ENCODE results near the gene GPHN. TPM values are rescaled to one million over a fixed set of nuclear protein-coding genes. Genes with fewer than 3 reads are reported as not detected.
"Not testable (repeated sequence)": the region's sequence is repeated elsewhere in the genome, so short reads cannot be mapped to it uniquely, and the experiment has no call there.

Gene GPHN
- total and polyA plus RNA-seq, 2 of the 4 experiments (the other 2 are of a cell fraction), result 8.0 to 8.1 TPM

GRCh38 chr14:66833816-66834215 lies 325.9 kb downstream of the GPHN start:
- dilution Hi-C loops (cut with HindIII; ENCODE audit: low sequenced_read_pairs, unreplicated experiment), result no loop called here
- Histone ChIP-seq H3K9me1 (ENCODE audit: insufficient read depth, low read length) (no peaks in the 10 kb centered on the region), H3K9me3 (ENCODE audit: control insufficient read depth, insufficient read depth, low read length) (no peaks in the 10 kb centered on the region), H2AK5ac (ENCODE audit: low read depth, low read length) (no peak overlapping the region), H2BK15ac (ENCODE audit: low read depth, low read length) (no peak overlapping the region), H4K5ac (ENCODE audit: low read depth, low read length) (no peak overlapping the region), H3K27me3 (ENCODE audit: control insufficient read depth, insufficient read depth, low read length) (no peaks in the 10 kb centered on the region), H3K4me3 (ENCODE audit: insufficient read depth, low read depth, low read length) (no peak overlapping the region), H3K14ac (replicated peaks; ENCODE audit: low read depth, low read length) (no peak overlapping the region), H3K36me3 (ENCODE audit: control insufficient read depth, insufficient read depth, low read length) (no peaks in the 10 kb centered on the region), H2BK5ac (ENCODE audit: low read depth, low read length, poor library complexity, severe bottlenecking) (no peak overlapping the region), H4K8ac (ENCODE audit: low read depth in 2 of 2, low read length in 2 of 2) (no peak overlapping the region), H3K9ac (ENCODE audit: low read depth, low read length) (no peak overlapping the region), H4K20me1 (ENCODE audit: insufficient read depth, low read length) (no peaks in the 10 kb centered on the region), H3K23ac (ENCODE audit: low read depth, low read length) (no peak overlapping the region), H3K4ac (ENCODE audit: low read depth, low read length) (no peak overlapping the region), H2AK9ac (replicated peaks; ENCODE audit: low read depth, low read length, poor library complexity) (no peak overlapping the region), H3K4me2 (ENCODE audit: low read depth, low read length) (no peak overlapping the region), H2BK20ac (ENCODE audit: low read depth, low read length) (no peak overlapping the region), H3K56ac (ENCODE audit: extremely low read depth, insufficient read depth, low read length) (no peak overlapping the region), H3K27ac (ENCODE audit: insufficient read depth, low read length) (no peak overlapping the region), H2BK120ac (ENCODE audit: low read depth, low read length) (no peak overlapping the region), H3K79me1 (ENCODE audit: low read depth in 1 of 2, low read length in 2 of 2) (no peaks in the 10 kb centered on the region), H4K91ac (ENCODE audit: insufficient read depth, low read depth, low read length) (no peak overlapping the region), H2AFZ (replicated peaks; ENCODE audit: low read length, poor library complexity) (no peak overlapping the region), H3K18ac (ENCODE audit: low read depth, low read length) (no peak overlapping the region), H3K4me1 (ENCODE audit: control insufficient read depth, insufficient read depth, low read length) (no peaks in the 10 kb centered on the region)
- DNase-seq (no peak), ATAC-seq (ENCODE audit: low read depth) (no peak)
- no TSS peak for BruUV-seq (replicated peaks)
- in situ Hi-C loops (cut with MboI; ENCODE audit: low sequenced_read_pairs), result no loop called here
- POLR2A ChIA-PET (ENCODE audit: unreplicated experiment), result no interaction called here
- CTCF ChIA-PET, result no interaction called here
- WGBS, 2 experiments (ENCODE audit: extremely low coverage in 2 of 2, insufficient read length in 1 of 2), result no CpG with 5 or more reads among the region's 2 CpGs
- TF ChIP-seq ELK1 (IDR thresholded peaks at IDR 0.05; ENCODE audit: borderline replicate concordance, low read depth, low read length), result no peak
- TF ChIP-seq USF2 (IDR thresholded peaks at IDR 0.05; ENCODE audit: low read depth, low read length), result no peak
- no peak for TF ChIP-seq POLR2A (IDR thresholded peaks at IDR 0.05; ENCODE audit: low read depth, low read length)
- no peak for TF ChIP-seq RCOR1 (IDR thresholded peaks at IDR 0.05; ENCODE audit: insufficient replicate concordance, low read length)
- no peak for TF ChIP-seq MAZ (IDR thresholded peaks at IDR 0.05; ENCODE audit: borderline replicate concordance, low read depth, low read length)
- intact Hi-C loops (cut with micrococcal nuclease), result no loop called here

- DNase-seq; H2BK5ac ChIP-seq (ENCODE audit: low read depth, low read length, poor library complexity, severe bottlenecking); H4K8ac ChIP-seq (ENCODE audit: low read depth in 2 of 2, low read length in 2 of 2); H3K27ac ChIP-seq (ENCODE audit: insufficient read depth, low read length); H4K5ac ChIP-seq (ENCODE audit: low read depth, low read length); H3K23ac ChIP-seq (ENCODE audit: low read depth, low read length); BruUV-seq (replicated peaks); in situ Hi-C loops (cut with MboI; ENCODE audit: low sequenced_read_pairs); POLR2A ChIA-PET (ENCODE audit: unreplicated experiment); H3K79me1 ChIP-seq (ENCODE audit: low read depth in 1 of 2, low read length in 2 of 2); H2AK5ac ChIP-seq (ENCODE audit: low read depth, low read length); H4K20me1 ChIP-seq (ENCODE audit: insufficient read depth, low read length); H2BK120ac ChIP-seq (ENCODE audit: low read depth, low read length); H3K4ac ChIP-seq (ENCODE audit: low read depth, low read length); H3K18ac ChIP-seq (ENCODE audit: low read depth, low read length); H3K9me1 ChIP-seq (ENCODE audit: insufficient read depth, low read length); H3K27me3 ChIP-seq (ENCODE audit: control insufficient read depth, insufficient read depth, low read length); H3K4me2 ChIP-seq (ENCODE audit: low read depth, low read length); H3K4me3 ChIP-seq (ENCODE audit: insufficient read depth, low read depth, low read length); ATAC-seq (ENCODE audit: low read depth); H2AK9ac ChIP-seq (replicated peaks; ENCODE audit: low read depth, low read length, poor library complexity); H3K56ac ChIP-seq (ENCODE audit: extremely low read depth, insufficient read depth, low read length); H3K9ac ChIP-seq (ENCODE audit: low read depth, low read length); H2AFZ ChIP-seq (replicated peaks; ENCODE audit: low read length, poor library complexity); H3K14ac ChIP-seq (replicated peaks; ENCODE audit: low read depth, low read length); H2BK20ac ChIP-seq (ENCODE audit: low read depth, low read length); intact Hi-C loops (cut with micrococcal nuclease); H2BK15ac ChIP-seq (ENCODE audit: low read depth, low read length); H3K4me1 ChIP-seq (ENCODE audit: control insufficient read depth, insufficient read depth, low read length); H3K36me3 ChIP-seq (ENCODE audit: control insufficient read depth, insufficient read depth, low read length); dilution Hi-C loops (cut with HindIII; ENCODE audit: low sequenced_read_pairs, unreplicated experiment); H3K9me3 ChIP-seq (ENCODE audit: control insufficient read depth, insufficient read depth, low read length); H4K91ac ChIP-seq (ENCODE audit: insufficient read depth, low read depth, low read length): not testable (repeated sequence)
- no CpG with 5 or more reads among the region's 2 CpGs for WGBS, 2 experiments (ENCODE audit: extremely low coverage in 2 of 2, insufficient read length in 1 of 2)
- CTCF ChIA-PET, result interaction anchor here (0.6 kb wide), 1 partner anchor 26 kb away, joined by 3 read pairs; no protein-coding TSS in a partner anchor
These were observed 329.5 kb downstream of the GPHN start for GRCh38 chr14:66837436-66837835.
